Heart right ventricle (tissue), 16 donors: ENCODE results near the gene PPP1R9B. TPM values are rescaled to one million over a fixed set of nuclear protein-coding genes. Genes with fewer than 3 reads are reported as not detected.
A peak's percentile ranks its signal among the peaks of the same experiment; 100 is the strongest.

Experiments used
- ATAC-seq, 8 donors: fragments of 200-7000 bp; cut with Tn5 transposase; one replicate each; pipeline ENCODE4 v1.9.1; 2020; ENCODE audit warnings: mild to moderate bottlenecking in 8 of 8, moderate library complexity in 8 of 8, moderate number of reproducible peaks in 1 of 8
- DNase-seq, 2 donors: peaks; one replicate each; pipeline ENCODE4 v3.0.0-alpha.2; 2020
- H3K27ac ChIP-seq, 10 donors: fragments of 200-600 bp; sonication (generic) in 2 of 10; one replicate each; pipeline versions ENCODE4 v1.5.0 to v1.8.0; 2020 to 2022; ENCODE audit warnings: mild to moderate bottlenecking in 3 of 10
- H3K27me3 ChIP-seq, 7 donors: fragments of 200-600 bp; one replicate each; pipeline ENCODE4 v1.8.0; 2021 to 2022; ENCODE audit warnings: mild to moderate bottlenecking in 2 of 7
- H3K36me3 ChIP-seq, 9 donors: fragments of 200-600 bp; sonication (generic) in 1 of 9; one replicate each; pipeline versions ENCODE4 v1.5.0 to v1.8.0; 2020 to 2022; ENCODE audit warnings: mild to moderate bottlenecking in 2 of 9
- H3K4me1 ChIP-seq, 9 donors: fragments of 200-600 bp; sonication (generic) in 1 of 9; one replicate each; pipeline versions ENCODE4 v1.5.0 to v1.8.0; 2020 to 2022; ENCODE audit warnings: mild to moderate bottlenecking in 4 of 9
- H3K4me3 ChIP-seq, 10 donors: fragments of 200-600 bp; sonication (generic) in 2 of 10; one replicate each; pipeline versions ENCODE4 v1.5.0 to v1.8.0; 2020 to 2022; ENCODE audit warnings: mild to moderate bottlenecking in 7 of 10, moderate library complexity in 2 of 10
- H3K9me3 ChIP-seq, 11 donors: fragments of 200-600 bp in 10 of 11; sonication (generic) in 2 of 11; one replicate each; pipeline versions ENCODE4 v1.5.0 to v1.8.0; 2013 to 2022; ENCODE audit warnings: mild to moderate bottlenecking in 2 of 11, control low read depth in 1 of 11, moderate library complexity in 1 of 11
- WGBS, 2 donors: extraction: QIAGEN DNeasy Blood & Tissue Kit; methylation state at CpG; one replicate each; pipeline ENCODE4 v1.1.7; 2013; ENCODE audit warnings: inconsistent platforms in 1 of 2; 5-methylcytosine and 5-hydroxymethylcytosine counted together
- intact Hi-C, 10 donors: fragments of 100-400 bp; cut with DNase I; formaldehyde crosslinking; loops; one replicate each; pipeline versions ENCODE4 v1.11.1 to v1.14.2; 2022
- polyA plus RNA-seq, 2 donors: library from polyadenylated mRNA; stranded (reverse); fragments of 200-250 nt; gene quantifications; one replicate each; pipeline ENCODE4 v1.2.3, GENCODE V29; 2013
- total RNA-seq, 10 donors: library from RNA; stranded (reverse); fragmentation: NEBNext Ultra II Directional in 3 of 10; extraction: Animal tissue kit (Norgen Biotek cat#: 25700) in 3 of 10; gene quantifications; one replicate each; pipeline versions ENCODE4 v1.2.1 to v1.2.4, GENCODE V29; 2021 to 2023
- TF ChIP-seq, protein P1 (sequence below), 9 donors: fragments of 200-600 bp; sonication (generic) in 2 of 9; IDR thresholded peaks; one replicate each; pipeline versions ENCODE4 v1.5.0 to v1.8.0; 2021 to 2022; ENCODE audit warnings: antibody characterized with exemption in 9 of 9, mild to moderate bottlenecking in 5 of 9, moderate library complexity in 1 of 9
- donor health status: Arrhythmogenic right ventricular cardiomyopathy.
- donor health status: ischemic (EF 13 %, LVEDD 7.1; RV severe dilation, severe dysfunction).
- donor health status: healthy with polysubstance abuse.
- donor health status: DM: no; HTN: yes; CAD: no.
- donor health status: DM: no; HTN: no; CAD: no.
- donor health status: ischemic (EF 25% LVEDD 6.9; RV normal size, moderate dysfunction).
- donor health status: ischemic (EF 25% LVEDD 5.7; RV mildly dilated, moderate dysfunction).
- donor health status: healthy.
- donor health status: DM: yes; HTN: yes; CAD: no.
- donor health status: Ischemic cardiomyopathy.
- donor health status: ischemic (EF 35%, LVEDD 5.7; RV mildly dilated, moderate dysfunction).
- donor health status: nonischemic (EF 11% LVEDD 7.7; RV severe dilation, severe dysfunction).
- donor health status: DM: yes; HTN: yes; CAD: no.
- donor health status: PGD.
- donor health status: ischemic (EF 29% LVEDD 5.4; RV normal size, mild dysfunction).
- donor health status: nonischemic (EF 23%, LVEDD 6.1; RV moderate dilation, normal function).

PPP1R9B gene
- total and polyA plus RNA-seq, 12 donors = 17.3 to 45.4 (median 26.9) TPM

DNA sequence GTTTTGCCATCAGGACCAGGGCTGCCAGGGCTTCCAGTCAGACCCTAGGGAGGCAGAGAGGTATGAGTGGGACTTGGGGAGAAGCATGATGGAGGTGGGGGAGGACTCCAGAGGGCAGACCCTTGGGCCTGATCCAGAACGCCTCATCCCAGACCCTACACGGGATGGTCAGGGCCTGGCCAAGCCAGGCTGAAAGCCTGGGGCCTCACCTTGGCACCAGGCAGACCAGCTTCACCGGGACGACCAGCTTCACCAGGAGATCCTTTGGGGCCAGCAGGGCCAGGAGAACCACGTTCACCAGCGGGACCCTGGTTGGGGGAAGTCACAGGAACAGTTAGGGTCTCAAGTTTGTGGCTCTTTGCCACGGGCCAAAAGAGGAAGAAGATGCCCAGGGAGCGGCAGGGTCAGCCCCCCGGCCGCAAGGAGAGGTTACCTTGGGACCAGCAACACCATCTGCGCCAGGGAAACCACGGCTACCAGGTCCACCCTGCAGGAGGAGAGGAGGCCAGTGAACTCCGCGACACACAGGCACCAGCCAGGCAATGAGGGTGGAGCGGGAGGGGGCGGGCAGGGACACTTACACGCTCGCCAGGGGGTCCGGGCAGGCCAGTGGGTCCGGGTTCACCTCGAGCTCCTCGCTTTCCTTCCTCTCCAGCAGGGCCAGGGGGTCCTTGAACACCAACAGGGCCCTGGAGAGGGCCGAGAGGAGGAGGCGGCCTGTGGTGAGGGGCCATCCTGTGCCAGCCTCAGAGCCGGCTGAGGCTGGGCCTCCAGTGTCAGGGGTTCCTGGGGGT is 43.9 kb upstream of the PPP1R9B start:
- no peak for ATAC-seq
- peaks cover 0 to 25% (median 17%) of the 10 kb centered on the region in 9 donors for H3K4me1 ChIP-seq
- intact Hi-C loops = no loop called here
- no peaks in the 10 kb centered on the region for H3K9me3 ChIP-seq
- peaks cover 0 to 7% (median 0%) of the 10 kb centered on the region in 7 donors for H3K27me3 ChIP-seq
- H3K36me3 ChIP-seq = peaks cover 0 to 96% (median 50%) of the 10 kb centered on the region in 9 donors
- no peak for DNase-seq
- 75 to 77% methylated on average over 25 of the region's 25 CpGs for WGBS, 2 donors
- H3K4me3 ChIP-seq = no peak overlapping the region
- peak overlapping the region in 1 of 10 donors; percentile 26 for H3K27ac ChIP-seq
- TF ChIP-seq, protein P1, sequence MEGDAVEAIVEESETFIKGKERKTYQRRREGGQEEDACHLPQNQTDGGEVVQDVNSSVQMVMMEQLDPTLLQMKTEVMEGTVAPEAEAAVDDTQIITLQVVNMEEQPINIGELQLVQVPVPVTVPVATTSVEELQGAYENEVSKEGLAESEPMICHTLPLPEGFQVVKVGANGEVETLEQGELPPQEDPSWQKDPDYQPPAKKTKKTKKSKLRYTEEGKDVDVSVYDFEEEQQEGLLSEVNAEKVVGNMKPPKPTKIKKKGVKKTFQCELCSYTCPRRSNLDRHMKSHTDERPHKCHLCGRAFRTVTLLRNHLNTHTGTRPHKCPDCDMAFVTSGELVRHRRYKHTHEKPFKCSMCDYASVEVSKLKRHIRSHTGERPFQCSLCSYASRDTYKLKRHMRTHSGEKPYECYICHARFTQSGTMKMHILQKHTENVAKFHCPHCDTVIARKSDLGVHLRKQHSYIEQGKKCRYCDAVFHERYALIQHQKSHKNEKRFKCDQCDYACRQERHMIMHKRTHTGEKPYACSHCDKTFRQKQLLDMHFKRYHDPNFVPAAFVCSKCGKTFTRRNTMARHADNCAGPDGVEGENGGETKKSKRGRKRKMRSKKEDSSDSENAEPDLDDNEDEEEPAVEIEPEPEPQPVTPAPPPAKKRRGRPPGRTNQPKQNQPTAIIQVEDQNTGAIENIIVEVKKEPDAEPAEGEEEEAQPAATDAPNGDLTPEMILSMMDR (IDR thresholded peaks at IDR 0.05) = no peak

DNA sequence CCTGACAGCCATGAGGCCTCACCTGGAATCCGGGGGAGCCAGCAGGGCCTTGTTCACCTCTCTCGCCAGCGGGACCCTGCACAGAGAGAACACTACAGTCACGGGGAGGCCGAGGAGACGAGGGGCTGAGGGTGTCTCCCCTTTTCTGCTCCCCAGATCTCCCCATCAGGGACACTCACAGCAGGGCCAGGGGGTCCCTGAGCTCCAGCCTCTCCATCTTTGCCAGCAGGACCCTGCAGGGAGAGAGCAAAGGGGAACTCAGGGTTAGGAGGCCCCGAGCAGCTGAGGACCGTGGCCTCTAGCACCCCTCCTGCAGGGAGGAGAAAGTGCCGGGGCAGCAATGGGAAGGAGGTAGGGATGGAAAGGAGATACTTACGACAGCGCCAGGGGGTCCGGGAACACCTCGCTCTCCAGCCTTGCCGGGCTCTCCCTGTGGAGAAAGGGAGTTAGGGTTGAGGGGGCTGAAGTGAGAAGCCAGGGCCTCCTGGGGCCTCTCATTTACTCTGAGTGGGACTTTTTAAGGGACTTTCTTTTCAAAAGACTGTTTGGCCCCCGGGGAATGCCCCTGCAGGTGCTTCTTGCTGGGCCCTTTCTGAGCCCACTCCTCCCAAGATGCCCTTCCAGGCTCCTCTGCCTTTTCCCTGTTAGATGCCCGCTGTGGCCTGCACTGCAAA is 42.3 kb upstream of the PPP1R9B start:
- intact Hi-C loops = no loop called here
- Histone ChIP-seq H3K4me1 (peaks cover 0 to 9% (median 5%) of the 10 kb centered on the region in 9 donors), H3K36me3 (peaks cover 0 to 100% (median 52%) of the 10 kb centered on the region in 9 donors), H3K9me3 (no peaks in the 10 kb centered on the region), H3K27ac (peak overlapping the region in 1 of 10 donors; percentile 26), H3K27me3 (no peaks in the 10 kb centered on the region), H3K4me3 (no peak overlapping the region)
- TF ChIP-seq, protein P1 (IDR thresholded peaks at IDR 0.05) = no peak
- no peak for ATAC-seq
- no peak for DNase-seq
- WGBS, 2 donors = 82 to 83% methylated on average over 16 of the region's 16 CpGs

DNA sequence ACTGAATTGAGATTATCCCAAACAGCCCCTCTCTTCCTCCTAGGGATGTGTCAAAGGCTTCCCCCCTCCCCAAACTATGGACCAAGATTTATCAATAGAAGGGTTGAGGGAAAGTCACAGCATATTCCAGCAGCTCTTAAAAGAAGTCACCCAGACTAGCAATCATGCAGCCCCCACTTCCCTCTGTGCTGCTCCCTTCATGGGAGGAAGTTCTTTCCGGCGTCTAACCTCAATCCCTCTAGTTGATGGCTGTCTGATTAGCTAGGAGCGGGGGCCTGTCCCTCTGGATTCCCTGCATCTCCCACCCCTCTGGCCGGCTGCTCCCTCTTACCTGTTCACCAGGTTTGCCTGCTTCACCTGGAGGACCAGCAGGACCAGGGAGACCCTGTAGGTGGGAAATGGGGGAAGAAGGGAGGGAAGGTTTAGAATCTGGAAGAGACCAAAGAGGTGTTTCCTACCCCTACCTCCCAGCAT is 41.7 kb upstream of the PPP1R9B start:
- Histone ChIP-seq H3K36me3 (peaks cover 0 to 100% (median 46%) of the 10 kb centered on the region in 9 donors), H3K9me3 (no peaks in the 10 kb centered on the region), H3K27me3 (no peaks in the 10 kb centered on the region), H3K4me1 (peaks cover 0 to 5% (median 0%) of the 10 kb centered on the region in 9 donors), H3K4me3 (no peak overlapping the region), H3K27ac (peak overlapping the region in 1 of 10 donors; percentile 26)
- 65 to 75% methylated on average over 4 of the region's 4 CpGs for WGBS, 2 donors
- ATAC-seq (no peak), DNase-seq (no peak)
- TF ChIP-seq, protein P1 (IDR thresholded peaks at IDR 0.05) = no peak
- intact Hi-C loops = no loop called here

DNA sequence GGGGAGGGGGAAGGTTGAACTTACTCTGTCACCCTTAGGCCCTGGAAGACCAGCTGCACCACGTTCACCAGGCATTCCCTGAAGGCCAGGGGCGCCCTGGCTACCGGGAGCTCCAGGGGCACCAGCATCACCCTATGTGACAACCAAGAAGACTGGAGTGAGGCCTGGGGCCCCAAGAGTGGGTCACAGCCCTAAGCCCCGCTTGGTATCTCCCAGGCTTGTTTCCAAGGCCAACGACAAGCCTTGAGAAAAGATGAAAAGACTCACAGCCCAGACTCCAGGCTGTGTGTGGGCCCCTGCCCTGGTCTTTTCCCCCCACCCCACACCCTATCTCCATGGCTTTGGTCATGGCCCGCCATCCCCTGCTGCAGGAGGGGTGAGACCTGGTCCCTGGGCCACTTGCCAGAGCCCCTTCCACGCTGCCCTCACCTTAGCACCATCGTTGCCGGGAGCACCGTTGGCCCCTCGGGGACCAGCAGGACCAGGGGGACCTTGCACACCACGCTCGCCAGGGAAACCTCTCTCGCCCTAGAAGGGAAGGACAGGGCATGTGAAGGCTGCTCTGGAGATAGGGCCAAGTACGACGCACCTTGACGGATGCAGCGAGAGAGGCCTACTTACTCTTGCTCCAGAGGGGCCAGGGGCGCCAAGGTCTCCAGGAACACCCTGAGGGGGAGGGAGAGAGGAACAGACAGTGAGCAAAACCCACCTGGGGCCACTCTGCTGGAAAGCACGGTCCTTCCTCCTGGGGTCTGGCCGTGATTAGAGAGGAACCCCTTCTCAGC is 41.1 kb upstream of the PPP1R9B start:
- intact Hi-C loops = no loop called here
- ATAC-seq = no peak
- TF ChIP-seq, protein P1 (IDR thresholded peaks at IDR 0.05) = no peak
- H3K9me3 ChIP-seq = no peaks in the 10 kb centered on the region
- H3K27ac ChIP-seq = peak overlapping the region in 1 of 10 donors; percentile 12
- DNase-seq = no peak
- H3K36me3 ChIP-seq = peaks cover 0 to 100% (median 50%) of the 10 kb centered on the region in 9 donors
- 70 to 75% methylated on average over 21 of the region's 21 CpGs for WGBS, 2 donors
- no peaks in the 10 kb centered on the region for H3K27me3 ChIP-seq
- H3K4me1 ChIP-seq = peaks cover 0 to 1% (median 0%) of the 10 kb centered on the region in 9 donors
- no peak overlapping the region for H3K4me3 ChIP-seq
